Head of caudate nucleus (tissue), 42 donors: Measurements from ENCODE around the gene ADAMTS9.

ENCODE experiments used
- DNase-seq, 42 donors: peaks; one replicate each; pipeline versions ENCODE4 v3.0.0 to v3.0.0-alpha.2; 2020 to 2021; ENCODE audit warnings: mixed read lengths in 7 of 42
- intact Hi-C: fragments of 100-400 bp; cut with DNase I; formaldehyde crosslinking; loops from one replicate; pipeline ENCODE4 v1.15.0; 2022

The ADAMTS9 gene

DNA sequence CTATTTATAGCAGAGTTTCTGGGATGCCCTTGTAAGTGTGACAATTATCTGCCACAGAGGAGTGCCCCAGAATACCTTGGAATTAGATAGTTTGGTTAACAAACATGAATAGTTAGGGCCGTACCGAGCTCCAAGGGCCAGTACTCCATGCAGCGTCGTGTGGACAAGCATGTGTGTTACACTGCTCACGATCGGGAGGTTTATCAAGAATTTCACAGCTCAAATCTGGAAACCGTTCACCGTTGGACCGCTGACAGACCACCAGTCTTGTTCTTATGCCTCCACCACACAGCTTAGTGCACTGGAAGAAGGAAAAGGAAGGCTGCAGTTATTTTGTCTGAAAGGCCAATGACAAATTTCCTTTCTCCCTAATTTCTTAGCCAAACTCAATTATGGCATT, 93.7 kb downstream of the ADAMTS9 start:
- intact Hi-C loops = no loop called here

GRCh38 chr3:64593350-64593749, 94.5 kb downstream of the ADAMTS9 start:
- DNase-seq = no peak
- intact Hi-C loops = no loop called here

More for the DNA sequence above, 93.7 kb downstream of the ADAMTS9 start:
- no peak for DNase-seq

DNA sequence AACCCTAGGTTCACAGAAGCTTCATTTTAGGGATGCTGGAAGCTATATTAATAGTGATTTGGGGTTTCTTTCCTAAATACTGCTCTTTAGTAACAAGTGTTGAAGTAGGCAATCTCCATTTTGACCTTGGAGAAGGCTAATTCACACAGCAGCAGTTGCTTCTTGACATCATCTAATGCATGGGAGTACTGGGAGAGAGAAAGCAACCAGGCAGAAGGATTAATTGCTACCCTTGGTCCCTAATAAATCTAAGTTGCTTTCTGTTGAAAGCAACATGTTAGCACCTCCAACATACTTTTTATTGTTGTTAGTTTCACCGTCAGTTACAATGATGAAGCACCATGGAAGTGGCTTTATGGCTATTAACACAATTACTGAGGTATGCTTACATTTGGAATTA, 96.2 kb downstream of the ADAMTS9 start:
- intact Hi-C loops = no loop called here
- no peak for DNase-seq

DNA sequence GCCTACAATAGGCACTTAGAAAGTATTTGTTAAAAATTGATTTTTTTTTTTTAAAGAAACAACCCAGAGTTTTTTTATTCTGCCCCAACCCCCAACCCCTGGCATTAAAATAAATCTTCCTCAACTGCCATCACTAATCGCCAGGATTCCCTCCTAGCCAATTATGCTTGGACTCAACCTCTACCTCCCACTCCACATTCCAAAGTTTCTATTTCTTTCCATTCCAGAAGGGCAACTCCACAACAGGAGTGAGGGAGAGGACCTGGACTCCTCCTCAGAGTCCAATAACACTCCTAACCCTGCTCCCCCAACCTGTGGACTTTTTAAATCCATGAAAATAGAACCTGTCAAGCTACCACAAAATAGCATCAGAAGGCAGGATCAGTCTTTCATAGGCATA, 99.4 kb downstream of the ADAMTS9 start:
- DNase-seq = no peak
- intact Hi-C loops = no loop called here

GRCh38 chr3:64586952-64587351, 100.8 kb downstream of the ADAMTS9 start:
- no peak for DNase-seq
- intact Hi-C loops = no loop called here

DNA sequence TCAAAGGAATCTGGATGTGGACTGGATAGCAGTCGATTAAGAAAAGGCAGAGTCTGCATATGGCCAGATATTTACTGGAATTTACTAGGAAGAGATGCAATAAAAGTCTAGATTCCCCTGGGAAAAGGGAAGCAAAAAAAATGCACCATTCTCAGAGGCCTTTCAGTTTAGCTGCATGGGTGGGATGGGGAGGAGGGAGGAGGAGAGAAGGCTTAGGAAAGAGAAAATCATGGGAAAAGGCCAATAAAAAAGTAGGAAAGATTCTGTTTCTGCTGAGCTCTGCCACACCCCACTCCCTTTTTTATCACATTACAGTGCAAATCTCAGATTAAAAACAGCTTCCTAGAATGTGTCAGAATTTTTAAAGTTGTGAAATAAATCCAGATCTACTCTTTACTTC, 103.6 kb downstream of the ADAMTS9 start:
- DNase-seq = no peak
- intact Hi-C loops = no loop called here

GRCh38 chr3:64578797-64579196, 109.0 kb downstream of the ADAMTS9 start:
- intact Hi-C loops = no loop called here
- no peak for DNase-seq

DNA sequence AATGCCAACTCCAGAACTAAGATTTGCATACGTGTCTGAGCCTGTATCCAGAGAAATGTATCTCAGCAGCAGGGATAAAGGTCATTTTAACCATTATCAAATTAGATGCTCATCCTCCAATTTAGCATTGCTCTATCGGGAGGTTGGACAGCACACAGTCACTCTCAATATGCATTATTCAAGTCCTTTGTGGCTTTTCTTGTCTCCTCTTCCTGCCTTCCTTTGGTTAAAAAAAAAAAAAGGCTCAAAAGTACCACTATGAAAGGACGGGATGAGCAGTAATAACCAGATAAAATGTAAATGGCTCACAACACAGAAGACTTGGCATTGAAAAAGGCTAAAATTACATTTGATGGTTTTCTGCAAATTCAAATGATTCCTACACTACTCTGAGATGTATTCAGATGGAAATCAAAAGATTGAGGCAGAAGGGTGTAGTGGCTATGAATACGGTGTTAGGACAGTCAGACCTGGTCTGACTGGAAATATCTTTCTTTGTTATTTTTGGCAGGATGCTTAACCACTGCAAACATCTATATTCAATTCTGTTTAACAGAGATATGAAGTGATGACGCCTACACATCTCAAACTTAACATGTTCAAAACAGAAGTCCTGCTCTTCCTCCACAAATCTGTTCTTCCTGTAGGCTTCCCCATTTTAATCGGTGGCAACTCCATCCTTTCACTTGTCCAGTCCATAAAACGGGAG, 109.6 kb downstream of the ADAMTS9 start:
- no peak for DNase-seq
- intact Hi-C loops = no loop called here

DNA sequence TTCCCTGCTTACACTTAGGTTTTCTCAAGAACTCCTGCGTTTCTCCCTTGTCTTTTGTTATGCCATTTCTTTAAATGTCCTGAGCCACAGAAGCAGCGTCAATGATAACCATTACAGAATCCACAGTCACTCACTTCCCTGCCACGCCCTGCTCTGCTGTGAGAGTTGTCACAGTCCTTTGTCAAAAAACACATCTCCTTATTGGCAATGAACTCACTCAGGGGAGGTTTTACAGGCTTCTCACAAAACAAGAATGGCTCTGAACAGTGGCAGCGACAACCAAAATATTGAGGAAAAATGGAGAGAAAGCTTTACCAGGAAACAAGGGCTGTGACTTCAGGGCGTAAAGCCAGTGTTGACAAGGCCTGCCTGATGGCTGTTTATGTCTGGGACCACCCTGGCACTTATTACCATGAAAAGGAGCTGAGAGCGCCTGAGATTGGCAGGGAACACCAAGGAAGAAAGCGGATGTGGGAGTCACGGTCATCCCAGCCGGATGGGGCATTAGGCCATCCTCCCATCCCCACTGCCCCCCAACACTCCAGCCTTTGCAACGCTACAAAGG, 111.5 kb downstream of the ADAMTS9 start:
- no peak for DNase-seq
- intact Hi-C loops = no loop called here

DNA sequence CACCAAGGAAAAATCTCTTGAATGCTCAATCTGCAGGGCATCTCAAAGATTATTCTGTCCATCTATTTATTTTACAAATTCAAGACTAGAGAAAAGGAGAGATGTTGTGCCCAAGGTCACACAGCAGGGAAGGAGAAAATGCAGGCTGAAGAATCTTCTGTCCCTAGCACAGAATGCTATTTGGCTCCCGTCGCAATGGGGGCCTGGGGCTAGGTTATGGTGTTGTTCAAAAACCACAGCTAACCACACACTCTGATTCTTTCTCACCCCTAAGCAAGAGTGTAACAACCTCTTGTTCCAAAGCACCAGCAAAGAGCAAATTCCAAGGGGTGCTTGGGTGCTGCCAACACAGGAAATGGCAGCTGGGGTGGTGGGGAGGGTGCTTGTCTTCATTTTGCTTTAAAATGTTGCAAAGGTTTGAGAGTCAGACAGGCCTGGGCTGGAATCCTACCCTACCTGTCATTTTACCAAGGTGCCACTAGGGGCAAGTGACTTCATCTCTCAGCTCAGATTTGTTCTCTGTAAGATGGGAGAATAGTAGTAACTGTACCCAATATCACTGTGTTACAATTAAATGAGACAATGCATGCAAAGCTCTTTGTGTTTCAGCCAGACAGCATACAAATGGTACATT, 112.5 kb downstream of the ADAMTS9 start:
- DNase-seq = peak in 3 of 42 donors; percentile 4 to 15 (median 6)
- intact Hi-C loops = no loop called here

DNA sequence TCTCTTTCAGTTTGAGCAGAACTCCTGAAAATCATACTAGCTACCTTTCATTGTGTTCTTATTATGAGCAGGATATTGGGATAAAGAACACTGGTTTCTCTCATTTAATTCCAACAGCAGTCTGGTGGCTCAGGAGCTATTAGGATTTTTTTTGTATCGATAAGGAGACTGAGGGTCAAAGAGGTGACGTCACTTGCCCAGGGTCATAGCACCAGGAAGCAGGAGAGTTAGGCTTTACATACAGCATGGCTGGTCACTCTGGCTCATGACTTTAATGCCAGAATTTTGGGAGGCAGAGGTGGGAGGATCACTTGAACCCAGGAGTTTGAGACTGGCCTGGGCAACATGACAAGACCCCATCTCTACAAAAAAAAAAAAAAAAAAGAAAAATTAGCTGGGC, 113.6 kb downstream of the ADAMTS9 start:
- intact Hi-C loops = no loop called here

GRCh38 chr3:64571982-64572381, 115.8 kb downstream of the ADAMTS9 start:
- DNase-seq = no peak

More for the DNA sequence above, 113.6 kb downstream of the ADAMTS9 start:
- no peak for DNase-seq

GRCh38 chr3:64568895-64569517, 118.8 kb downstream of the ADAMTS9 start:
- DNase-seq = no peak
- intact Hi-C loops = no loop called here

More at GRCh38 chr3:64571982-64572381, 115.8 kb downstream of the ADAMTS9 start:
- intact Hi-C loops = no loop called here

DNA sequence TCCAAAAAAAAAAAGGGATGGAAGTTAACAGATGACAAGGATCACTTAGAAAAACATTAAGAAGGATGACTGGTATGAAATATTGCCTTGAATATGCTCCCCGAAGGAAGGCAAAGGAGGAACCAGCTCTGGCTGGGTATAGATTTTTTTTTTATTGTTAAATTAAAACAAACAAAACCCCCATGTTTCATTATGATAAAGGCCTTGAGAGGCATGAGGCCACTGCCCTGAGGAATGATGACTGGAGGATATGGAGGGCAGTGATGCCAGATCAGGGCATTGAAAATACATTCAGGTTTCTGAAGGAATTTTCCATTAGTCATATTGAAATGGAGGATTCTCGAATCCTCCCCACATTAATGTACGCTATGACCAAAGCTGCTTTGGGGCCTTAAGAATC, 120.9 kb downstream of the ADAMTS9 start:
- intact Hi-C loops = no loop called here
- no peak for DNase-seq

- intact Hi-C loops = no loop called here
- DNase-seq = no peak
Observed at GRCh38 chr3:64563751-64564150, 124.0 kb downstream of the ADAMTS9 start.

DNA sequence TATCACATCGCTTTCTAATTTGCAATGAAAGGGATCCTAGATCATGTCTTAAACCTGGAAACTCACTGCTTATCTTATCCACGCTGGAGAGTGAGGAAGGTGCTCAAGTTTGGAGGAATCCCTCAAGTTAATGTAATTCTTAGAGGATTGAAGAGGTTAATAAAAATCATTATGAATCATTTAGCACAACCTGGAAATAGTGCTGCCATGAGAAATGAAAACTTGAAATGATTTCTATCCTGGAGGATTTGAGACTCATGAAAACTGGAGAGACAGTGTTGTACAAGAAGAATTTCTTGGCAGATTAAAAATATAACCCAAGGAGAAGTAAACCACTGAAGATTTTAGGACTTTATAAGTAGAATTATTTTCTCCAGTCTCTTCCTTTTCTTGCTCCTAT, 125.9 kb downstream of the ADAMTS9 start:
- DNase-seq = no peak
- intact Hi-C loops = no loop called here

- intact Hi-C loops = no loop called here
- no peak for DNase-seq
Observed at GRCh38 chr3:64561325-64561843, 126.4 kb downstream of the ADAMTS9 start.

DNA sequence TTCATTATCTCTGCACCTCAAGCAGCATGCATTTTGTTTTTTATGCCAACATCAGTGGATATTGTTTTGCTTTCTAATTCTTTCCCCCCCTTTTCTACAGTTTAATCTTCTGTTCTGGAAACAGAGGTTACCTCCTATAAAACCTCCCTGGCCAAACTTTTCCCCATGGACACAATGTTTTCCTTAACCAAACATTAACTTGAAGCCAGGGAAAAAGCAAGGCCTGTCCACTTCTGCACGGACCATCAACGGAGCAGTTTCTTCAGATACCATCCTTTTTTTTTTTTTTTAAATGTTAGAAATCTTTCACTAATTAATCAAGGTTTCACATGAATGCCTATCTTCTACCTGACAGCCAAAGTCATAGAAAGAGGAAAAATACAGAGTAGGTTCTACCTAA, 127.0 kb downstream of the ADAMTS9 start:
- no peak for DNase-seq
- intact Hi-C loops = no loop called here

DNA sequence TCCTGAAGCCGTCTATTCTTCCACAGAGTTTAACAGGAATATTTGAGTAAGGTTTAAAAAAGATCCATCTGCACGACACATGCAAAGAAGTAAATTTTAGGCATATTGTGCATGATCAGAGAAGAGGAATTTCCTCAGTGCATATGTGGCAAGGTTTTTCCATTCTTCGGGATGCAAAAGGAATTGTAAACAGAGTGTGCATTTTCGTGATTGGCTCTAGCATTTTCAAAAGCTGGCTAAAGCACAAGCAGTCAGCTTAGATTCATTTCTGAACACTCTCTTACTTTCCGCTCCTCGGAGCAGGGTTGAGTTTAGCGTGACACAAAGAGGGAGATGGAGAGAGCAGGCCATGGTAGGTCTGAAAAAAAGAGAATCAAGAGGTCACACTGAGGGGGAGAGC, 128.2 kb downstream of the ADAMTS9 start:
- intact Hi-C loops = no loop called here
- no peak for DNase-seq

- intact Hi-C loops = no loop called here
- DNase-seq = no peak
Observed at GRCh38 chr3:64556046-64556445, 131.8 kb downstream of the ADAMTS9 start.
